CD4-positive, alpha-beta T cell (primary cell): ENCODE results near the gene G6PD. TPM values are rescaled to one million over a fixed set of nuclear protein-coding genes. Genes with fewer than 3 reads are reported as not detected.
"Not testable (repeated sequence)": the region's sequence is repeated elsewhere in the genome, so short reads cannot be mapped to it uniquely, and the experiment has no call there.

ENCODE experiments used
- ATAC-seq: fragments of 200-7000 bp; cut with Tn5 transposase; one replicate; pipeline ENCODE4 v1.10.0; 2022; ENCODE audit warnings: mild to moderate bottlenecking; ENCODE audit not compliant: poor library complexity
- CTCF ChIA-PET: fragments of 350-600 bp; sonication (Branson Sonifier 250); formaldehyde crosslinking; loops from one replicate; lab custom pipeline; 2021; ENCODE audit warnings: antibody characterized with exemption, inconsistent platforms; lab: Charles Lee
- POLR2A ChIA-PET: fragments of 350-600 bp; sonication (Branson Sonifier 250); formaldehyde crosslinking; loops from one replicate; lab custom pipeline; 2021; ENCODE audit warnings: antibody characterized with exemption, inconsistent platforms; lab: Charles Lee
- DNase-seq, 14 experiments: peaks; one replicate each; pipeline ENCODE4 v3.0.0-alpha.2; 2013 to 2020; ENCODE audit warnings: mixed read lengths in 2 of 14
- H3K27ac ChIP-seq, 2 donors: one replicate each; pipeline versions ENCODE4 v1.5.1 to v1.7.0; 2013; ENCODE audit warnings: low read length in 2 of 2, low read depth in 1 of 2, mild to moderate bottlenecking in 1 of 2
- H3K27me3 ChIP-seq, 2 experiments: 1 replicate in 1 of 2; 2 replicates in 1 of 2; pipeline versions ENCODE4 v1.6.1 to v1.7.0; 2013; ENCODE audit warnings: low read length in 2 of 2, control low read depth in 1 of 2, mild to moderate bottlenecking in 1 of 2, moderate library complexity in 1 of 2; ENCODE audit not compliant: insufficient read depth in 2 of 2, control insufficient read depth in 1 of 2
- H3K36me3 ChIP-seq: one replicate; pipeline ENCODE4 v1.6.1; 2013; ENCODE audit warnings: low read length, control low read depth; ENCODE audit not compliant: insufficient read depth
- H3K4me1 ChIP-seq: one replicate; pipeline ENCODE4 v1.6.1; 2013; ENCODE audit warnings: low read length, control low read depth; ENCODE audit not compliant: insufficient read depth
- H3K4me3 ChIP-seq: one replicate; pipeline ENCODE4 v1.5.1; 2013; ENCODE audit warnings: mild to moderate bottlenecking, low read length, moderate library complexity
- H3K9me3 ChIP-seq, 2 experiments: 1 replicate in 1 of 2; 2 replicates in 1 of 2; pipeline versions ENCODE4 v1.6.1 to v1.7.0; 2013; ENCODE audit warnings: low read length in 2 of 2, mild to moderate bottlenecking in 2 of 2, control low read depth in 1 of 2, moderate library complexity in 1 of 2; ENCODE audit not compliant: control insufficient read depth in 1 of 2, insufficient read depth in 1 of 2
- H3K27ac Mint-ChIP-seq: one replicate; pipeline ENCODE4 v1.8.0; 2020; ENCODE audit warnings: mixed read lengths
- H3K27me3 Mint-ChIP-seq: one replicate; pipeline ENCODE4 v1.8.0; 2021; ENCODE audit warnings: mixed read lengths
- H3K36me3 Mint-ChIP-seq: one replicate; pipeline ENCODE4 v1.8.0; 2021; ENCODE audit warnings: low read depth, mixed read lengths
- H3K4me1 Mint-ChIP-seq: one replicate; pipeline ENCODE4 v1.8.0; 2021; ENCODE audit warnings: low read depth, mixed read lengths
- H3K4me3 Mint-ChIP-seq: one replicate; pipeline ENCODE4 v1.8.0; 2020; ENCODE audit warnings: mild to moderate bottlenecking, mixed read lengths
- H3K9me3 Mint-ChIP-seq: one replicate; pipeline ENCODE4 v1.8.0; 2020; ENCODE audit warnings: mixed read lengths
- intact Hi-C, 2 experiments: fragments of 100-400 bp; cut with DNase I in 1 of 2; cut with micrococcal nuclease in 1 of 2; formaldehyde crosslinking; loops; one replicate each; pipeline versions ENCODE4 v1.15.1 to v1.9.0; 2023 to 2025; cut with DNase I, micrococcal nuclease
- total RNA-seq, 174 experiments: library from RNA in 2 of 174; stranded (reverse) in 2 of 174; gene quantifications; one replicate each; pipeline ENCODE4 v1.2.3 and lab custom pipeline; 2021 to 2026
- TF ChIP-seq, protein P1 (sequence below): fragments of 200-600 bp; IDR thresholded peaks from one replicate; pipeline ENCODE4 v1.8.0; 2022; ENCODE audit warnings: antibody characterized with exemption, mild to moderate bottlenecking

G6PD gene
- total RNA-seq, 2 experiments from 2014 or later: 17.4 to 20.3 TPM

DNA sequence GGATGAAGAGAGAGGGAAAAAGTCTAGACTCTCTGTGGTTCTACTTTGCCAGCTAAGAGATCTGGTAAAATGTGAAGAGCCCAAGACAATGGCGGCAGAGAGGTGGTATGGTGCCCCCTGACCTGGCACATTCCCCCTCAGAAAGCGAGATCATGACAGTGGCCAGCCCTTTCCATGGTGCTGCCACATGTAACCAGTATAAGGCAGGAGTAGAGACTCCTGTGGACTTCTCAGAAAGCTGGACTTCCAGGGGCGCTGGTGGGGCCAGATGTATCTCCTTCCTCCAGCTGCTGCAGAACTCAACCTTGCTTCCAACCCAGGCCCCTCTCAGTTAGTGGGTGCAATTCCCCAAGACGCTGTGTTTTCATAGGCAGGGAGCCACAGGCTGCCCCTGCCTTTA is 47.8 kb upstream of the G6PD start:
- POLR2A ChIA-PET: no interaction called here
- TF ChIP-seq, protein P1, sequence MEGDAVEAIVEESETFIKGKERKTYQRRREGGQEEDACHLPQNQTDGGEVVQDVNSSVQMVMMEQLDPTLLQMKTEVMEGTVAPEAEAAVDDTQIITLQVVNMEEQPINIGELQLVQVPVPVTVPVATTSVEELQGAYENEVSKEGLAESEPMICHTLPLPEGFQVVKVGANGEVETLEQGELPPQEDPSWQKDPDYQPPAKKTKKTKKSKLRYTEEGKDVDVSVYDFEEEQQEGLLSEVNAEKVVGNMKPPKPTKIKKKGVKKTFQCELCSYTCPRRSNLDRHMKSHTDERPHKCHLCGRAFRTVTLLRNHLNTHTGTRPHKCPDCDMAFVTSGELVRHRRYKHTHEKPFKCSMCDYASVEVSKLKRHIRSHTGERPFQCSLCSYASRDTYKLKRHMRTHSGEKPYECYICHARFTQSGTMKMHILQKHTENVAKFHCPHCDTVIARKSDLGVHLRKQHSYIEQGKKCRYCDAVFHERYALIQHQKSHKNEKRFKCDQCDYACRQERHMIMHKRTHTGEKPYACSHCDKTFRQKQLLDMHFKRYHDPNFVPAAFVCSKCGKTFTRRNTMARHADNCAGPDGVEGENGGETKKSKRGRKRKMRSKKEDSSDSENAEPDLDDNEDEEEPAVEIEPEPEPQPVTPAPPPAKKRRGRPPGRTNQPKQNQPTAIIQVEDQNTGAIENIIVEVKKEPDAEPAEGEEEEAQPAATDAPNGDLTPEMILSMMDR: no peak
- H3K4me1 ChIP-seq: no peaks in the 10 kb centered on the region
- H3K9me3 Mint-ChIP-seq: no peaks in the 10 kb centered on the region
- H3K4me3 ChIP-seq: no peak overlapping the region
- H3K27ac ChIP-seq: no peak overlapping the region
- H3K9me3 ChIP-seq: no peaks in the 10 kb centered on the region
- H3K4me1 Mint-ChIP-seq: no peaks in the 10 kb centered on the region
- CTCF ChIA-PET: no interaction called here
- DNase-seq (no peak), ATAC-seq (no peak)
- intact Hi-C loops: no loop called here
- no peak overlapping the region for H3K4me3 Mint-ChIP-seq
- no peaks in the 10 kb centered on the region for H3K36me3 ChIP-seq
- peaks cover 0 to 2% of the 10 kb centered on the region in 2 experiments for H3K27me3 ChIP-seq
- no peaks in the 10 kb centered on the region for H3K36me3 Mint-ChIP-seq
- H3K27ac Mint-ChIP-seq: no peak overlapping the region
- no peaks in the 10 kb centered on the region for H3K27me3 Mint-ChIP-seq

DNA sequence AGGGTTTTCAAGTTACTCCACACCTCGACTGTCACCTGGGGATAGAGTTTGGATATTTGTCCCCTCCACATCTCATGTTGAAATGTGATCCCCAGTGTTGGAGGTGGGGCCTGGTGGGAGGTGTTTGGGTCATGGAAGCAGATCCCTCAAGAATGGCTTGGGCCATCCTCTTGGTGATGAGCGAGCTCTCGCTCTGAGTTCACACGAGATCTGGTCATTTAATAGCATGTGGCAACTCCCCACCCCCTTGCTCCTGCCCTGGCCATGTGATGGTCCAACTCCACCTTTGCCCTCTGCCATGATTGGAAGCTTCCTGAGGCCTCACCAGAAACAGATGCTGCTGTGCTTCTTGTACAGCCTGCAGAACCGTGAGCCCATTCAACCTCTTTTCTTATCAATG is 46.6 kb upstream of the G6PD start:
- no peaks in the 10 kb centered on the region for H3K4me1 ChIP-seq
- TF ChIP-seq, protein P1: no peak
- H3K4me3 ChIP-seq: no peak overlapping the region
- H3K4me3 Mint-ChIP-seq: no peak overlapping the region
- no peaks in the 10 kb centered on the region for H3K36me3 ChIP-seq
- no peaks in the 10 kb centered on the region for H3K27me3 Mint-ChIP-seq
- ATAC-seq (no peak), DNase-seq (no peak)
- H3K27ac ChIP-seq: no peak overlapping the region
- peaks cover 0 to 2% of the 10 kb centered on the region in 2 experiments for H3K27me3 ChIP-seq
- intact Hi-C loops: no loop called here
- H3K4me1 Mint-ChIP-seq: no peaks in the 10 kb centered on the region
- no peaks in the 10 kb centered on the region for H3K36me3 Mint-ChIP-seq
- POLR2A ChIA-PET: no interaction called here
- no peak overlapping the region for H3K27ac Mint-ChIP-seq
- no peaks in the 10 kb centered on the region for H3K9me3 Mint-ChIP-seq
- CTCF ChIA-PET: no interaction called here
- no peaks in the 10 kb centered on the region for H3K9me3 ChIP-seq

DNA sequence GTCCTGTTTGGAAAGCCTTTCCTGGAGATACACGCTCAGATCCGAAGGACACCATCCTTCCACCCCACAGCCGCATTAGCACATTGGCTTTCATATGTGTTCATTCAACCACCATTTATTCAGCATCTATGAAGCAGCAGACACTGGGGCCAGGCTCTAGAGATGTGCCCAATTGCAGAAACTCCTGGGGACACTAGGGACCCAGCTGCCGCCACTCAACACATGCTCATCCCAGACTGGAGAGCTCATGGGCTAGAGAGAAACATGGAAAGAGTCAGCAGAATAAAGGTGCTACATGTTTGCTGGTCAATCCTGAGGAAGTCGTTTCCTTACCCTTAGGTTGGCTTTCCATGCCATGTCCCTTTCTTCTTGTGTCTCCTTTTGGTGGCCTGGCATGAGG is 45.9 kb upstream of the G6PD start:
- Mint-ChIP-seq H3K9me3 (no peaks in the 10 kb centered on the region), H3K4me3 (no peak overlapping the region), H3K36me3 (no peaks in the 10 kb centered on the region), H3K27me3 (no peaks in the 10 kb centered on the region), H3K27ac (no peak overlapping the region), H3K4me1 (no peaks in the 10 kb centered on the region)
- TF ChIP-seq, protein P1: no peak
- Histone ChIP-seq H3K27me3 (peaks cover 0 to 2% of the 10 kb centered on the region in 2 experiments), H3K27ac (no peak overlapping the region), H3K4me1 (no peaks in the 10 kb centered on the region), H3K36me3 (no peaks in the 10 kb centered on the region), H3K4me3 (no peak overlapping the region), H3K9me3 (no peaks in the 10 kb centered on the region)
- intact Hi-C loops: no loop called here
- CTCF ChIA-PET: no interaction called here
- POLR2A ChIA-PET: no interaction called here
- ATAC-seq: no peak
- DNase-seq: no peak

DNA sequence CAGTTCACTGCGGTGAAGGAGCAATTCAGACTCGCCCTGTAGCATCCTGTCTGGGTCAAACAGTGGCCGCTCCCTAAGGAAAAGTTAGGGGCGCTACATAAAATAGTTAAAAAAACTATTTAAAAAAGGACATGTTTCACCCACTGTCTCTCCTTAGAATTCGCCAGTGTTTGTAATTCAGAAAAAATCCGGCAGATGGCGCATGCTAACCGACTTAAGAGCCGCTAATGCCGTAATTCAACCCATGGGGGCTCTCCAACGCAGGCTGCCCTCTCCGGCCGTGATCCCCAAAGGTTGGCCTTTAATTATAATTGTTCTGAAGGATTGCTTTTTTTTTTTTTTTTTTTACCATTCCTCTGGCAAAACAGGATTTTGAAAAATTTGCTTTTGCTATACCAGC is 43.8 kb upstream of the G6PD start:
- intact Hi-C loops, H3K36me3 ChIP-seq, H3K9me3 ChIP-seq, H3K27me3 ChIP-seq, H3K4me3 ChIP-seq, H3K27me3 Mint-ChIP-seq, H3K9me3 Mint-ChIP-seq, H3K27ac ChIP-seq, H3K36me3 Mint-ChIP-seq, H3K4me1 ChIP-seq, ATAC-seq, H3K4me1 Mint-ChIP-seq, H3K4me3 Mint-ChIP-seq, H3K27ac Mint-ChIP-seq, CTCF ChIA-PET, POLR2A ChIA-PET, DNase-seq: not testable (repeated sequence)

DNA sequence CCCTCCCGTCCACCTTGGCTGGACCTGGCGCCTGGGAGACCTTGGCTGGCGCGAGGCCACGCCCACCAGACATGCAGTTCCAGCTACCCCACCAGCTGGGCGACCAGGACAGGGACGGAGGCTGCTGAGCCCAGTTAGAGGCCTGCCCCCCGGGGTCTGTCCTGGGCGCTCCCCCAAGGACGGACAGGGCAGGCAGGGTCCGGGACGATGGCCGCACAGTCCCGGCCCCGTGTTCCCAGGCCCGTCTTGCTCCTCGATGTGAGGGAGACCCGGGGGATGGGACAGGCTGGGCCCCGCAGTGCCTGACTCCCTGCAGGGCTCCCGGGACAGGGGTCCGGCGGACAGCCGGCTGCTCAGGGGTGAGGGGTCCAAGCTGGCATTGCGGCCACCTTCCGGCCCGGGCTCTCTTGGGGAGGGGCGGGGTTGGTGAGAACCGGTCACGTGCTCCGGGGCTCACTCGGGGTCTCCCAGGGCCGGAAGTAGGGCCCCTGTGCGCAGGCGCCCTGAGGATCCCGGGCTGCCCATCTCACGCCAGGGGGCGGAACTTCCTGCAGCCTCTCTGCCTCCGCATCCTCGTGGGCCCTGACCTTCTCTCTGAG is 38.0 kb upstream of the G6PD start, which contains the start of gene CTAG1A:
Gene CTAG1A (plus strand): TSS at position 549 of the 599 bp plus-strand sequence. CDS start 74 bp downstream, outside the sequence.
- H3K4me3 ChIP-seq, H3K9me3 Mint-ChIP-seq, H3K27ac Mint-ChIP-seq, H3K4me1 ChIP-seq, DNase-seq, H3K27me3 ChIP-seq, CTCF ChIA-PET, ATAC-seq, intact Hi-C loops, POLR2A ChIA-PET, H3K36me3 Mint-ChIP-seq, H3K4me3 Mint-ChIP-seq, H3K9me3 ChIP-seq, H3K4me1 Mint-ChIP-seq, H3K27me3 Mint-ChIP-seq, H3K27ac ChIP-seq, H3K36me3 ChIP-seq: not testable (repeated sequence)
